ENCODE data around the gene CASTOR1. TPM values are rescaled to one million over a fixed set of nuclear protein-coding genes. Genes with fewer than 3 reads are reported as not detected.

CASTOR1 gene
- total RNA-seq, 2 experiments from 2014 or later = 4.5 to 9.1 TPM

DNA sequence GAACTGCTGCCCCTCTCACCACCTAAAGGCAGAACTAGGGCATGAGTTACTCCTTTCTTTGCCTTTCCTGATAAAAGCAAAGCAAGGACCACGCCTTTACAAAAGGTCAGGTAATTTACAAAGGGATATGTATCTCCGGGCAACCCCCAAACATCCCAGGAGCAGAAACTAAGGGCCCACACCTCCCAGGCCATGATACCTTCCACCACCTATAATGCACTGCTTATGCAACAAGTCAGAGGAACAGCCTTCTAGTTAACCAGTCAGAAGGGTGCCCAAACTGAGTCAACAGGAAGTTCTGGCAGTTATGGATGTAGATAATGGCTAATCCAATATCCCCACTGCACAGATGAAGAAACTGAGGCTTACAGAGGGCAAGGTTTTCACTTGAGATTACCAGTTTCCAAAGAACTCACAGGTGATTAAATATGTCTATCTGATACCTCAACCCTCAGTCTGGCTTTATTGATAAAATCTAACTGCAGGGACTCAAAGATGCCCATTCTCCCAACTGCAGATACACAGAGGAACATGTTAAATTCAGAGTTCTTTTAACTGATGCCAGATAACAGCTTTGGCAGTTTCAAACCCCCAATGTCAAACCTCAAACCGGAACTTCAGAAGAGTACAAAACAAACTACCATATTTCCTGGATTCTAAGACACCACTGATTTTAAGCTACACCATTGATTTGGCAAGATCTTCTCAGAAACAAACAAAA is 16.8 kb upstream of the CASTOR1 start:
- peak; percentile 70 for DNase-seq (ENCODE audit: low spot score)
- Histone ChIP-seq H3K79me2 (ENCODE audit: insufficient read depth, low read depth, low read length) (peaks cover 5% of the 10 kb centered on the region; the same call in 1 of the 2 replicates), H3K4me1 (ENCODE audit: insufficient read depth, low read length, poor library complexity, severe bottlenecking) (peaks cover 100% of the 10 kb centered on the region), H3K27ac (ENCODE audit: low read depth, low read length, poor library complexity, severe bottlenecking) (peak overlapping the region; percentile 94), H3K36me3 (ENCODE audit: insufficient read depth, low read length) (peaks cover 9% of the 10 kb centered on the region; the same call in 1 of the 2 replicates), H4K20me1 (ENCODE audit: insufficient read depth, low read length) (no peaks in the 10 kb centered on the region), H3K4me2 (ENCODE audit: low read length) (peak overlapping the region; percentile 81), H2AFZ (ENCODE audit: low read length) (peak overlapping the region; percentile 24; the same call in 1 of the 2 replicates), H3K9me2 (ENCODE audit: insufficient read depth, low read length) (no peaks in the 10 kb centered on the region), H3K4me3 (ENCODE audit: low read depth, low read length, poor library complexity, severe bottlenecking) (peak overlapping the region; percentile 61), H3K9me3 (ENCODE audit: low read length) (no peaks in the 10 kb centered on the region)
- ChIA-PET POLR2A (interaction anchor here (1.2 to 3.0 kb wide), 3 partner anchors 17 to 119 kb away, joined by 3 to 14 read pairs (median 7); partner anchors contain the start of genes MTFP1 and TBC1D10A), CTCF (ENCODE audit: unreplicated experiment) (interaction anchor here (2.3 kb wide), 1 partner anchor 18 kb away, joined by 9 read pairs; the partner anchor contains the start of gene CASTOR1)
- intact Hi-C loops (cut with micrococcal nuclease; ENCODE audit: unreplicated experiment) = loop anchor here (1.0 to 5.0 kb wide), 4 partner anchors 18 to 934 kb away; no protein-coding TSS in a partner anchor
- BruUV-seq (replicated peaks) = TSS peak; percentile 90
- no peak for TF ChIP-seq CTCF (conservative IDR thresholded peaks at IDR 0.05; ENCODE audit: low read length)
- TF ChIP-seq EZH2phosphoT487 (IDR thresholded peaks at IDR 0.05; ENCODE audit: borderline replicate concordance, low read depth, low read length) = no peak

GRCh38 chr22:30305519-30305905 is 16.2 kb upstream of the CASTOR1 start:
- H3K9me3 ChIP-seq (ENCODE audit: low read length) = no peaks in the 10 kb centered on the region
- intact Hi-C loops (cut with micrococcal nuclease; ENCODE audit: unreplicated experiment) = loop anchor here (1.0 to 5.0 kb wide), 4 partner anchors 17 to 933 kb away; no protein-coding TSS in a partner anchor

More at GRCh38 chr22:30305519-30305905, 16.2 kb upstream of the CASTOR1 start:
- ChIA-PET CTCF (ENCODE audit: unreplicated experiment) (interaction anchor here (2.3 kb wide), 1 partner anchor 17 kb away, joined by 9 read pairs; the partner anchor contains the start of gene CASTOR1), POLR2A (interaction anchor here (1.9 to 4.1 kb wide), 3 partner anchors 22 to 119 kb away, joined by 4 to 22 read pairs (median 7); partner anchors contain the start of genes CCDC157, MTFP1, SF3A1 and TBC1D10A)
- no peaks in the 10 kb centered on the region for H3K9me2 ChIP-seq (ENCODE audit: insufficient read depth, low read length)
- peaks cover 5% of the 10 kb centered on the region; the same call in 1 of the 2 replicates for H3K79me2 ChIP-seq (ENCODE audit: insufficient read depth, low read depth, low read length)
- H3K4me1 ChIP-seq (ENCODE audit: insufficient read depth, low read length, poor library complexity, severe bottlenecking) = peaks cover 96% of the 10 kb centered on the region
- no peaks in the 10 kb centered on the region for H4K20me1 ChIP-seq (ENCODE audit: insufficient read depth, low read length)
- H3K4me2 ChIP-seq (ENCODE audit: low read length) = peak overlapping the region; percentile 81
- no peak overlapping the region for H2AFZ ChIP-seq (ENCODE audit: low read length)
- peak overlapping the region; percentile 61 for H3K4me3 ChIP-seq (ENCODE audit: low read depth, low read length, poor library complexity, severe bottlenecking)
- DNase-seq (ENCODE audit: low spot score) = peak; percentile 90
- H3K36me3 ChIP-seq (ENCODE audit: insufficient read depth, low read length) = peaks cover 14% of the 10 kb centered on the region
- peak overlapping the region; percentile 94 for H3K27ac ChIP-seq (ENCODE audit: low read depth, low read length, poor library complexity, severe bottlenecking)
- TF ChIP-seq EZH2phosphoT487 (IDR thresholded peaks at IDR 0.05; ENCODE audit: borderline replicate concordance, low read depth, low read length) (no peak), CTCF (conservative IDR thresholded peaks at IDR 0.05; ENCODE audit: low read length) (no peak)
- no TSS peak for BruUV-seq (replicated peaks)

Data from OCI-LY7 (cell line).